H1 (cell line): ENCODE results near the gene DLST. TPM values are rescaled to one million over a fixed set of nuclear protein-coding genes. Genes with fewer than 3 reads are reported as not detected.

Source experiments
- CTCF ChIA-PET: fragments of 300-600 bp; sonication (Branson Sonifier 250); formaldehyde crosslinking; loops from one replicate; lab custom pipeline; 2021; ENCODE audit not compliant: partially characterized antibody; lab: Charles Lee
- POLR2A ChIA-PET: fragments of 300-600 bp; sonication (Branson Sonifier 250); formaldehyde crosslinking; loops from one replicate; lab custom pipeline; 2021; ENCODE audit warnings: inconsistent platforms; ENCODE audit not compliant: partially characterized antibody; lab: Charles Lee
- DNase-seq, 2 experiments: peaks; one replicate each; pipeline versions ENCODE4 v3.0.0 to v3.0.0-alpha.2; 2010 to 2022; ENCODE audit warnings: low spot score in 2 of 2, low read depth in 1 of 2, mixed read lengths in 1 of 2
- FAIRE-seq: peaks from 2 replicates; lab custom pipeline; 2011; peaks lifted over from hg19 to GRCh38; lab: Jason Lieb, UNC
- H2AFZ ChIP-seq: 2 replicates; pipeline ENCODE4 v1.8.1; 2012; ENCODE audit warnings: low read length, inconsistent platforms
- H2AK5ac ChIP-seq: 2 replicates; pipeline ENCODE4 v1.6.1; 2013; ENCODE audit warnings: low read depth, low read length
- H2BK120ac ChIP-seq: replicated peaks from 2 replicates; pipeline ENCODE3; 2013; ENCODE audit warnings: low read depth, low read length, inconsistent platforms
- H2BK12ac ChIP-seq: 2 replicates; pipeline ENCODE4 v1.6.1; 2013; ENCODE audit warnings: low read depth, low read length
- H2BK15ac ChIP-seq: 2 replicates; pipeline ENCODE4 v1.6.1; 2013; ENCODE audit warnings: low read length
- H2BK20ac ChIP-seq: 2 replicates; pipeline ENCODE4 v1.6.1; 2013; ENCODE audit warnings: low read length
- H2BK5ac ChIP-seq: 2 replicates; pipeline ENCODE4 v1.6.1; 2013; ENCODE audit warnings: low read depth, low read length
- H3K14ac ChIP-seq: 2 replicates; pipeline ENCODE4 v1.6.1; 2013; ENCODE audit warnings: inconsistent platforms; ENCODE audit not compliant: insufficient read length
- H3K18ac ChIP-seq: 2 replicates; pipeline ENCODE4 v1.6.1; 2013; ENCODE audit warnings: low read length; ENCODE audit errors: extremely low read depth
- H3K23ac ChIP-seq: 2 replicates; pipeline ENCODE4 v1.6.1; 2013; ENCODE audit warnings: inconsistent platforms; ENCODE audit not compliant: insufficient read length
- H3K23me2 ChIP-seq: 2 replicates; pipeline ENCODE4 v1.6.1; 2013; ENCODE audit warnings: low read depth, low read length
- H3K27ac ChIP-seq: 2 replicates; pipeline ENCODE4 v1.6.1; 2011; ENCODE audit warnings: low read depth, low read length, inconsistent platforms
- H3K27me3 ChIP-seq, 4 experiments: replicated peaks in 1 of 4; 1 replicate in 1 of 4; 2 replicates in 3 of 4; pipeline versions ENCODE4 v1.6.1 to v1.8.1; 2011 to 2013; ENCODE audit warnings: low read length in 3 of 4, mild to moderate bottlenecking in 3 of 4, inconsistent platforms in 2 of 4, mixed read lengths in 2 of 4, moderate library complexity in 1 of 4; ENCODE audit not compliant: control insufficient read depth in 3 of 4, insufficient read depth in 3 of 4; ENCODE audit errors: extremely low read depth in 1 of 4
- H3K36me3 ChIP-seq, 4 experiments: 2 replicates each; pipeline versions ENCODE4 v1.6.1 to v1.8.1; 2011 to 2013; ENCODE audit warnings: mild to moderate bottlenecking in 4 of 4, low read length in 3 of 4, moderate library complexity in 2 of 4, control low read depth in 1 of 4, inconsistent platforms in 1 of 4; ENCODE audit not compliant: insufficient read depth in 4 of 4, control insufficient read depth in 2 of 4
- H3K4ac ChIP-seq: replicated peaks from 2 replicates; pipeline ENCODE3; 2013; ENCODE audit warnings: low read length, low read depth, mixed read lengths, inconsistent platforms; ENCODE audit not compliant: insufficient read length
- H3K4me1 ChIP-seq, 4 experiments: replicated peaks in 1 of 4; 1 replicate in 1 of 4; 2 replicates in 3 of 4; pipeline versions ENCODE4 v1.6.1 to v1.8.1; 2011 to 2013; ENCODE audit warnings: low read length in 3 of 4, inconsistent platforms in 2 of 4, mixed read lengths in 1 of 4; ENCODE audit not compliant: insufficient read depth in 4 of 4, control insufficient read depth in 3 of 4
- H3K4me2 ChIP-seq, 2 experiments: 2 replicates each; pipeline versions ENCODE4 v1.6.1 to v1.8.1; 2011 to 2013; ENCODE audit warnings: low read depth in 2 of 2, low read length in 2 of 2, control low read depth in 1 of 2, inconsistent platforms in 1 of 2, mild to moderate bottlenecking in 1 of 2; ENCODE audit not compliant: insufficient read depth in 1 of 2
- H3K4me3 ChIP-seq, 4 experiments: fragments of 200-600, 300-600 bp in 1 of 4; sonication (generic), shearing (Covaris generic), sonication (Bioruptor Twin) in 1 of 4; 2 replicates each; pipeline versions ENCODE4 v1.5.1 to v1.8.1; 2011 to 2016; ENCODE audit warnings: low read length in 4 of 4, low read depth in 3 of 4, control low read depth in 2 of 4, inconsistent platforms in 2 of 4, mild to moderate bottlenecking in 2 of 4, mixed read lengths in 1 of 4, moderate library complexity in 1 of 4; ENCODE audit not compliant: insufficient read depth in 2 of 4; ENCODE audit errors: extremely low read depth in 1 of 4
- H3K56ac ChIP-seq: replicated peaks from 2 replicates; pipeline ENCODE3; 2013; ENCODE audit warnings: low read depth, mild to moderate bottlenecking, mixed read lengths, low read length, inconsistent platforms; ENCODE audit not compliant: insufficient read length
- H3K79me1 ChIP-seq: 2 replicates; pipeline ENCODE4 v1.6.1; 2013; ENCODE audit warnings: low read depth, low read length, control low read depth
- H3K79me2 ChIP-seq, 2 experiments: 2 replicates each; pipeline versions ENCODE4 v1.6.1 to v1.8.1; 2012 to 2013; ENCODE audit warnings: low read length in 2 of 2, mild to moderate bottlenecking in 2 of 2, inconsistent platforms in 1 of 2; ENCODE audit not compliant: insufficient read depth in 2 of 2, control insufficient read depth in 1 of 2
- H3K9ac ChIP-seq, 4 experiments: replicated peaks in 1 of 4; 1 replicate in 1 of 4; 2 replicates in 3 of 4; pipeline versions ENCODE4 v1.6.1 to v1.8.1; 2011 to 2013; ENCODE audit warnings: low read depth in 3 of 4, low read length in 3 of 4, control low read depth in 2 of 4, mild to moderate bottlenecking in 2 of 4, moderate library complexity in 2 of 4, inconsistent platforms in 1 of 4; ENCODE audit errors: extremely low read depth in 1 of 4
- H3K9me3 ChIP-seq, 2 experiments: 2 replicates each; pipeline versions ENCODE4 v1.6.1 to v1.8.1; 2012 to 2013; ENCODE audit warnings: mild to moderate bottlenecking in 2 of 2, moderate library complexity in 2 of 2, control low read depth in 1 of 2, inconsistent platforms in 1 of 2, low read depth in 1 of 2, low read length in 1 of 2, mixed read lengths in 1 of 2; ENCODE audit not compliant: insufficient read depth in 2 of 2
- H4K20me1 ChIP-seq, 2 experiments: replicated peaks in 1 of 2; 2 replicates each; pipeline versions ENCODE3 to v1.8.1; 2011 to 2013; ENCODE audit warnings: inconsistent platforms in 2 of 2, low read length in 2 of 2, mild to moderate bottlenecking in 1 of 2; ENCODE audit not compliant: insufficient read depth in 2 of 2, control insufficient read depth in 1 of 2
- H4K5ac ChIP-seq: 2 replicates; pipeline ENCODE4 v1.6.1; 2013; ENCODE audit warnings: low read length, low read depth, mixed read lengths, inconsistent platforms; ENCODE audit not compliant: insufficient read length
- H4K8ac ChIP-seq: 2 replicates; pipeline ENCODE4 v1.8.0; 2013; ENCODE audit warnings: mild to moderate bottlenecking, moderate library complexity, low read length, inconsistent platforms; ENCODE audit not compliant: insufficient read depth; ENCODE audit errors: extremely low read depth
- H4K91ac ChIP-seq: replicated peaks from 2 replicates; pipeline ENCODE3; 2013; ENCODE audit warnings: low read length, mixed read lengths, inconsistent platforms; ENCODE audit not compliant: insufficient read length
- CHD2 ChIP-seq: IDR thresholded peaks from 2 replicates; pipeline ENCODE4 v1.6.1; 2012; ENCODE audit warnings: low read length, improper control_type of control experiment
- CTCF ChIP-seq, 3 experiments: IDR thresholded peaks; 1 replicate in 2 of 3; 2 replicates in 1 of 3; pipeline versions ENCODE4 v1.5.1 to v1.6.1; 2011; ENCODE audit warnings: low read length in 3 of 3, mild to moderate bottlenecking in 3 of 3, inconsistent platforms in 2 of 3, low read depth in 1 of 3, moderate library complexity in 1 of 3; ENCODE audit not compliant: insufficient read depth in 1 of 3; ENCODE audit errors: control extremely low read depth in 1 of 3
- EP300 ChIP-seq, 2 experiments: IDR thresholded peaks; 1 replicate in 1 of 2; 2 replicates in 1 of 2; pipeline ENCODE4 v1.6.1; 2011 to 2012; ENCODE audit warnings: low read depth in 2 of 2, low read length in 2 of 2, mild to moderate bottlenecking in 2 of 2, borderline replicate concordance in 1 of 2, inconsistent platforms in 1 of 2, moderate library complexity in 1 of 2
- HDAC6 ChIP-seq: IDR thresholded peaks from one replicate; pipeline ENCODE4 v1.7.1; 2012; ENCODE audit warnings: low read depth, mild to moderate bottlenecking, inconsistent platforms, low read length, moderate library complexity
- JUND ChIP-seq: IDR thresholded peaks from 2 replicates; pipeline ENCODE4 v1.6.1; 2011; ENCODE audit warnings: mild to moderate bottlenecking, improper control_type of control experiment, low read length
- POLR2A ChIP-seq, 2 experiments: IDR thresholded peaks; 1 replicate in 1 of 2; 2 replicates in 1 of 2; pipeline ENCODE4 v1.6.1; 2011; ENCODE audit warnings: low read depth in 2 of 2, low read length in 2 of 2, mild to moderate bottlenecking in 2 of 2; ENCODE audit errors: control extremely low read depth in 1 of 2
- RFX5 ChIP-seq: IDR thresholded peaks from 2 replicates; pipeline ENCODE4 v1.6.1; 2011; ENCODE audit warnings: low read depth, low read length, improper control_type of control experiment, borderline replicate concordance
- ZNF274 ChIP-seq: IDR thresholded peaks from 2 replicates; pipeline ENCODE4 v1.7.0; 2012; ENCODE audit warnings: low read length, borderline replicate concordance; ENCODE audit errors: extremely low read depth
- WGBS, 2 experiments: shearing (Covaris generic) in 1 of 2; methylation state at CpG; one replicate each; pipeline versions ENCODE4 v1.1.6 to v1.1.7; 2013 to 2015; ENCODE audit warnings: low lambda C conversion rate in 2 of 2, mixed read lengths in 2 of 2, inconsistent platforms in 1 of 2, low coverage in 1 of 2, missing lambda C conversion rate in 1 of 2; ENCODE audit not compliant: insufficient replicate concordance in 2 of 2, insufficient coverage in 1 of 2, insufficient read length in 1 of 2; ENCODE audit errors: extremely low coverage in 1 of 2, missing lambda C conversion rate in 1 of 2; 5-methylcytosine and 5-hydroxymethylcytosine counted together
- polyA plus RNA-seq, 7 experiments: library from polyadenylated mRNA; depleted of rRNA in 3 of 7; stranded (reverse) in 5 of 7; unstranded in 2 of 7; fragments of >200 nt in 5 of 7; fragments of 200-250 nt in 2 of 7; gene quantifications; 1 replicate in 5 of 7; 2 replicates in 1 of 7; 4 replicates in 1 of 7; pipeline versions ENCODE4 v1.2.1 to v1.2.3, GENCODE V29; 2011 to 2013; ENCODE audit warnings: missing spikeins in 2 of 7, mixed read lengths in 2 of 7
- total RNA-seq: library from RNA; stranded (reverse); fragmentation: NEBNext Ultra II Directional; extraction: Animal tissue kit (Norgen Biotek cat#: 25700); gene quantifications from 2 replicates; pipeline ENCODE4 v1.2.1, GENCODE V29; 2021

The DLST gene
- total and polyA plus RNA-seq, 2 of the 8 experiments (the other 6 are each of a cell fraction or from before 2014, with no cell fraction given) = 96.5 to 117 TPM

GRCh38 chr14:74911704-74912103 lies 30.0 kb downstream of the DLST start:
- H3K79me1 ChIP-seq = no peaks in the 10 kb centered on the region
- FAIRE-seq = no peak
- H3K18ac ChIP-seq = no peak overlapping the region
- H2BK20ac ChIP-seq = no peak overlapping the region
- 93% methylated on average over 3 of the region's 5 CpGs; no CpG with 5 or more reads in 1 of the 2 experiments for WGBS, 2 experiments
- H4K20me1 ChIP-seq = peaks cover 0 to 3% of the 10 kb centered on the region in 2 experiments
- no peak overlapping the region for H2BK12ac ChIP-seq
- H3K79me2 ChIP-seq = no peaks in the 10 kb centered on the region
- no peak overlapping the region for H4K5ac ChIP-seq
- no peaks in the 10 kb centered on the region for H3K27me3 ChIP-seq
- H3K4ac ChIP-seq = no peak overlapping the region
- ChIA-PET POLR2A (interaction anchor here (0.6 to 3.9 kb wide), 8 partner anchors 8 to 215 kb away, joined by 3 to 16 read pairs (median 3); partner anchors contain the start of genes NEK9 and RPS6KL1), CTCF (interaction anchor here (0.6 to 24.8 kb wide), 9 partner anchors 10 to 390 kb away, joined by 4 to 509 read pairs (median 8); partner anchors contain the start of gene RPS6KL1)
- H3K4me3 ChIP-seq = no peak overlapping the region
- H3K23ac ChIP-seq = no peak overlapping the region
- H4K8ac ChIP-seq = no peak overlapping the region
- H2AK5ac ChIP-seq = no peak overlapping the region
- no peaks in the 10 kb centered on the region for H3K36me3 ChIP-seq
- H3K56ac ChIP-seq = no peak overlapping the region
- no peak for TF ChIP-seq JUND
- TF ChIP-seq ZNF274 = no peak
- no peak for TF ChIP-seq POLR2A (IDR thresholded peaks at IDR 0.05; ENCODE audit: control extremely low read depth in 1 of 2, low read depth in 2 of 2, low read length in 2 of 2)
- TF ChIP-seq CTCF (IDR thresholded peaks at IDR 0.05; ENCODE audit: control extremely low read depth in 1 of 3, insufficient read depth in 1 of 3, low read depth in 1 of 3, low read length in 3 of 3) = no peak
- TF ChIP-seq RFX5 = no peak
- TF ChIP-seq EP300 (IDR thresholded peaks at IDR 0.05; ENCODE audit: borderline replicate concordance in 1 of 2, low read depth in 2 of 2, low read length in 2 of 2) = no peak
- TF ChIP-seq HDAC6 = no peak
- no peak for TF ChIP-seq CHD2
- H3K4me2 ChIP-seq = no peak overlapping the region
- no peak overlapping the region for H3K9ac ChIP-seq
- no peaks in the 10 kb centered on the region; a peak in 1 of 7 replicates for H3K4me1 ChIP-seq
- H3K9me3 ChIP-seq = no peaks in the 10 kb centered on the region
- no peak overlapping the region for H4K91ac ChIP-seq
- H3K14ac ChIP-seq = no peak overlapping the region
- DNase-seq = no peak
- no peak overlapping the region for H2BK15ac ChIP-seq
- no peak overlapping the region for H2BK120ac ChIP-seq
- no peaks in the 10 kb centered on the region for H3K23me2 ChIP-seq
- H2BK5ac ChIP-seq = no peak overlapping the region
- no peak overlapping the region for H2AFZ ChIP-seq
- H3K27ac ChIP-seq = no peak overlapping the region
